Muscle of leg (tissue), 11 donors: ENCODE measurements around the gene CCDC174. TPM values are rescaled to one million over a fixed set of nuclear protein-coding genes. Genes with fewer than 3 reads are reported as not detected.

ENCODE experiments used
- DNase-seq: peaks from one replicate; pipeline ENCODE4 v3.0.0; 2013
- H3K27ac ChIP-seq: one replicate; pipeline ENCODE4 v1.5.1; 2013; ENCODE audit warnings: mild to moderate bottlenecking, low read length, control low read depth
- H3K27me3 ChIP-seq: one replicate; pipeline ENCODE4 v1.6.1; 2013; ENCODE audit warnings: low read length; ENCODE audit not compliant: control insufficient read depth, insufficient read depth
- H3K36me3 ChIP-seq: one replicate; pipeline ENCODE4 v1.6.1; 2013; ENCODE audit warnings: low read length; ENCODE audit not compliant: control insufficient read depth, insufficient read depth
- H3K4me1 ChIP-seq: one replicate; pipeline ENCODE4 v1.6.1; 2013; ENCODE audit warnings: low read length; ENCODE audit not compliant: control insufficient read depth, insufficient read depth
- H3K4me3 ChIP-seq: one replicate; pipeline ENCODE4 v1.5.1; 2013; ENCODE audit warnings: low read length, control low read depth
- H3K9me3 ChIP-seq: replicated peaks from 2 replicates; pipeline ENCODE4 v1.6.1; 2013; ENCODE audit warnings: low read depth, low read length; ENCODE audit not compliant: control insufficient read depth
- WGBS: methylation state at CpG from one replicate; pipeline ENCODE4 v1.1.5; 2013; ENCODE audit warnings: missing lambda C conversion rate; ENCODE audit not compliant: insufficient coverage; 5-methylcytosine and 5-hydroxymethylcytosine counted together
- polyA plus RNA-seq, 8 donors: library from polyadenylated mRNA; unstranded; fragments of 120-200 nt; gene quantifications; one replicate each; pipeline versions ENCODE4 v1.2.1 to v1.2.3, GENCODE V29; 2013; ENCODE audit warnings: inconsistent platforms in 1 of 8, low replicate concordance in 1 of 8; ENCODE audit not compliant: insufficient read length in 8 of 8, insufficient read depth in 1 of 8
- total RNA-seq: library from RNA; stranded (reverse); fragments of 120-200 nt; gene quantifications from one replicate; pipeline ENCODE4 v1.2.4, GENCODE V29; 2013

Gene CCDC174
- total and polyA plus RNA-seq, 9 donors, result 14.8 to 21.0 (median 17.4) TPM

DNA sequence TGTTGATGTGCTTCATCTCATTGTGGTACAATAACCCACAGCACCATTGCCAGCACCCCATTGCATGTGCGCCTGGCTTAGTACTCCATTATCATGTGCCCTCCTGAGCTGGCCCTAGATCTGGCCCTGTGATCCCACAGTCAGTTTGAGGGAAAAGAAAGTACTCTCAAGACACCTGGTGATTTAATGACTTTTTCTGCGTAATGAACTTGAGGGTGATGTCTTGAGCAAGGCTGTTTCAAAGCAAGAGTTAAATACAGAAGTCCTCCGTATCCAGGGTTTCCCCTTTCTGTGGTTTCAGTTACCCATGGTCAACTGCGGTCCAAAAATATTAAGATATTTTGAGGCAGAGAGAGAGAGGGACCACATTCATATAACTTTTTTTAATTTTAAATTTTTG, 39.7 kb downstream of the CCDC174 start:
- DNase-seq, result no peak
- Histone ChIP-seq H3K36me3 (no peaks in the 10 kb centered on the region), H3K4me3 (no peak overlapping the region), H3K4me1 (no peaks in the 10 kb centered on the region), H3K27ac (no peak overlapping the region), H3K27me3 (peaks cover 2% of the 10 kb centered on the region), H3K9me3 (no peaks in the 10 kb centered on the region)
- 83% methylated on average over 1 of the region's 4 CpGs for WGBS

GRCh38 chr3:14691719-14692118, 40.2 kb downstream of the CCDC174 start:
- H3K36me3 ChIP-seq, result no peaks in the 10 kb centered on the region
- no peaks in the 10 kb centered on the region for H3K9me3 ChIP-seq
- DNase-seq, result no peak
- H3K4me1 ChIP-seq, result no peaks in the 10 kb centered on the region
- H3K27ac ChIP-seq, result no peak overlapping the region
- peaks cover 2% of the 10 kb centered on the region for H3K27me3 ChIP-seq
- no peak overlapping the region for H3K4me3 ChIP-seq
- WGBS, result no CpG with 5 or more reads among the region's 1 CpG

GRCh38 chr3:14698601-14699244, 47.2 kb downstream of the CCDC174 start:
- no peak overlapping the region for H3K4me3 ChIP-seq
- DNase-seq, result no peak
- H3K4me1 ChIP-seq, result peaks cover 3% of the 10 kb centered on the region
- WGBS, result 80% methylated on average over 1 of the region's 1 CpG
- no peaks in the 10 kb centered on the region for H3K36me3 ChIP-seq
- H3K27me3 ChIP-seq, result no peaks in the 10 kb centered on the region
- no peaks in the 10 kb centered on the region for H3K9me3 ChIP-seq
- no peak overlapping the region for H3K27ac ChIP-seq

DNA sequence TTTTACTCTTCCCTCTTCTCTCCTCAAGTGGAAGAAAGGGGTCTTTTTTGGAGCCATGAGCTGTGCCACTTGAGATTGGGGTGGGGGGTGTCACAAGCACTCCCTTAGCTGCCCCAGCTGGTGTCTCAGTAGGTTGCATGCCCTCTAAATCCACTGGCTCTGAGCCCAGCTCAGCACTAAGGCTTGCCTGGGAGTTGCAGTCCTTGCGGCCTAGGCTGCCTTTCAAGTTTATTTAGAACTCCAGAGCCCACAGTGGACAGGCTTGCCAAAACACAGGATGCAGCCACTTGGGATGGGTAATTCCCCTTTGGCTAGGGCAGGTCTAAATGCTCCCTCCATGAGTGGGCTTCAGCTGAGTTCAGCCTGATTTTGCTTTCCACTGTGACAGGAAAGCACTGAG, 48.1 kb downstream of the CCDC174 start:
- peak; percentile 41 for DNase-seq
- Histone ChIP-seq H3K4me1 (peaks cover 3% of the 10 kb centered on the region), H3K4me3 (no peak overlapping the region), H3K27me3 (no peaks in the 10 kb centered on the region), H3K36me3 (no peaks in the 10 kb centered on the region), H3K27ac (no peak overlapping the region), H3K9me3 (no peaks in the 10 kb centered on the region)
- WGBS, result 40% methylated on average over 1 of the region's 1 CpG

- 54% methylated on average over 2 of the region's 3 CpGs for WGBS
- H3K36me3 ChIP-seq, result no peaks in the 10 kb centered on the region
- H3K27me3 ChIP-seq, result no peaks in the 10 kb centered on the region
- peaks cover 3% of the 10 kb centered on the region for H3K4me1 ChIP-seq
- no peak overlapping the region for H3K4me3 ChIP-seq
- H3K9me3 ChIP-seq, result no peaks in the 10 kb centered on the region
- no peak overlapping the region for H3K27ac ChIP-seq
- DNase-seq, result no peak
Observed at GRCh38 chr3:14700891-14701290, 49.3 kb downstream of the CCDC174 start.

DNA sequence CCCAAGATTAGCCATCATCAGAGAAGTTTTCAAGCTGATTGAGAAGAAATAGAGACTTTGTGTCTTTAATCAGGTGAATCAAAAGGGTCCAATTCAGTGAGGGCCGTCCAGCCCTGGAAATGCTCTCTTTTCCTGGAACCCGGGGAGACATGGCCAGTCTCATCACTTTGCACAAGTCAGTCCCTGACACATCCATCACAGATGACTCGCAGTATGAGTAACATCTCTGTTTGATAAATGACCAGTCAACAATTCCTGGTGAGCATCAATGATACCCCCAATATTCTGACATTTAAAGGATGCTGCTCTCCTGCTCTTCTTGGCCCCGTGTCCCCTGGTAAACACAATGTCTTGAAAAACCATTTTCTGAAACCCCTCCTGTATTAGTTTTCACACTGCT, 50.1 kb downstream of the CCDC174 start:
- Histone ChIP-seq H3K9me3 (no peaks in the 10 kb centered on the region), H3K36me3 (no peaks in the 10 kb centered on the region), H3K4me3 (no peak overlapping the region), H3K4me1 (peaks cover 3% of the 10 kb centered on the region), H3K27me3 (no peaks in the 10 kb centered on the region), H3K27ac (no peak overlapping the region)
- 85% methylated on average over 3 of the region's 4 CpGs for WGBS
- DNase-seq, result no peak

DNA sequence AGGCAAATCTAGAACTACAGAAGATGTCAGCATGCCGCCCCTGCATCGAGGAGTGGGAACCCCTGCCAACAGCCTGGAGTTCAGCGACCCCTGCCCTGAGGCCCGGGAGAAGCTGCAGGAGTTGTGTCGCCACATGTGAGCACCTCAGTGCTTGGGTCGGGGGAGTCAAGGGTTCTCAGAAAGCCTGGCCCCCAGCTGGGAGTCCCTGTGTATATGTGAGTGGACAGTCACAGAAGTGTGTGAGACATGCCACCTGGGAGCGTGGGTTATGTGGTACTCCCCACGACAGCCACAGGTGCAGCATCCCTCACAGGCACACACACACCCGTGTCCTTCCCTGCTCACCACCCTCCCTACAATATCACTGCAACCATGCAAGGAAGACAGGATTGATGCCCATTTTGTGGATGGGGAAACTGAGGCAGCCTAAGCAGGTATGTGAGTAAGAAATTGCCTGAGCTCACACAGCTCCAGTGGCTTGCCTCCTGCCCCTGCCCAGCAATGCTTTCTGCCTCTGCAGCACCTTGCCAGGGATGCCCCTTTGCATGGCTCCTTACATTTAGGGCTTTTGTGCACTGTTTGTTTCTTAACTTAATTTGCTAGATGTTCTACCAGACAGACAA, 51.7 kb downstream of the CCDC174 start:
- H3K9me3 ChIP-seq, result no peaks in the 10 kb centered on the region
- no peaks in the 10 kb centered on the region for H3K36me3 ChIP-seq
- peaks cover 3% of the 10 kb centered on the region for H3K4me1 ChIP-seq
- no peak overlapping the region for H3K4me3 ChIP-seq
- H3K27ac ChIP-seq, result no peak overlapping the region
- 92% methylated on average over 6 of the region's 9 CpGs for WGBS
- no peaks in the 10 kb centered on the region for H3K27me3 ChIP-seq
- no peak for DNase-seq

- WGBS, result 80% methylated on average over 1 of the region's 3 CpGs
- Histone ChIP-seq H3K9me3 (no peaks in the 10 kb centered on the region), H3K4me3 (no peak overlapping the region), H3K27me3 (no peaks in the 10 kb centered on the region), H3K4me1 (peaks cover 3% of the 10 kb centered on the region), H3K27ac (no peak overlapping the region), H3K36me3 (no peaks in the 10 kb centered on the region)
- no peak for DNase-seq
Observed at GRCh38 chr3:14703791-14704190, 52.2 kb downstream of the CCDC174 start.

DNA sequence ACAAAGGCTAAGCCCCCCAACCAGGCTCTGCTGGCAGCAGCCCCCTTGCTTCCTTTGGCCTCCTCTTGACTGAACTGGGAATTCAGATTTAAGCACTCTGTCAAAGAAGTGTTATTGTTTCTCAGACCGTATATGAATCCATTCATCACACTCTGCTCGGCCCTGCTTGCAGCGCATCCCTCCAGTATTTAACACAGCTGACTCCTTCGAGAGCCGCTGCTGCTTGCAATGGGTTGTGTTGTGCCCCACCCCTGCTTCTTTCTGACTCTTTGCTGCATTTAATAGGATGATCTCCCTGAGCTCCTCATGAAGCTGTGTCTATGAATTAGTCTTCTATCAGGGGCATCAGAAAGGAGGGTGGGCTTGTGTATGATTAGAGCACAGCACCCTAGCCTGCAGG, 54.5 kb downstream of the CCDC174 start:
- no peaks in the 10 kb centered on the region for H3K9me3 ChIP-seq
- H3K27me3 ChIP-seq, result no peaks in the 10 kb centered on the region
- H3K27ac ChIP-seq, result no peak overlapping the region
- 23% methylated on average over 4 of the region's 5 CpGs for WGBS
- H3K36me3 ChIP-seq, result no peaks in the 10 kb centered on the region
- DNase-seq, result no peak
- no peak overlapping the region for H3K4me3 ChIP-seq
- H3K4me1 ChIP-seq, result no peaks in the 10 kb centered on the region

GRCh38 chr3:14716591-14716990, 65.0 kb downstream of the CCDC174 start:
- peaks cover 9% of the 10 kb centered on the region for H3K9me3 ChIP-seq
- DNase-seq, result no peak
- WGBS, result no CpG with 5 or more reads among the region's 1 CpG

More at GRCh38 chr3:14716591-14716990, 65.0 kb downstream of the CCDC174 start:
- H3K4me3 ChIP-seq, result no peak overlapping the region
- no peak overlapping the region for H3K27ac ChIP-seq
- H3K36me3 ChIP-seq, result no peaks in the 10 kb centered on the region
- peaks cover 3% of the 10 kb centered on the region for H3K27me3 ChIP-seq
- no peaks in the 10 kb centered on the region for H3K4me1 ChIP-seq
